Measurements from ENCODE around the gene KDM4B. TPM values are rescaled to one million over a fixed set of nuclear protein-coding genes. Genes with fewer than 3 reads are reported as not detected.

Gene KDM4B
- total and polyA plus RNA-seq, 7 donors, result 9.3 to 45.9 (median 29.5) TPM

DNA sequence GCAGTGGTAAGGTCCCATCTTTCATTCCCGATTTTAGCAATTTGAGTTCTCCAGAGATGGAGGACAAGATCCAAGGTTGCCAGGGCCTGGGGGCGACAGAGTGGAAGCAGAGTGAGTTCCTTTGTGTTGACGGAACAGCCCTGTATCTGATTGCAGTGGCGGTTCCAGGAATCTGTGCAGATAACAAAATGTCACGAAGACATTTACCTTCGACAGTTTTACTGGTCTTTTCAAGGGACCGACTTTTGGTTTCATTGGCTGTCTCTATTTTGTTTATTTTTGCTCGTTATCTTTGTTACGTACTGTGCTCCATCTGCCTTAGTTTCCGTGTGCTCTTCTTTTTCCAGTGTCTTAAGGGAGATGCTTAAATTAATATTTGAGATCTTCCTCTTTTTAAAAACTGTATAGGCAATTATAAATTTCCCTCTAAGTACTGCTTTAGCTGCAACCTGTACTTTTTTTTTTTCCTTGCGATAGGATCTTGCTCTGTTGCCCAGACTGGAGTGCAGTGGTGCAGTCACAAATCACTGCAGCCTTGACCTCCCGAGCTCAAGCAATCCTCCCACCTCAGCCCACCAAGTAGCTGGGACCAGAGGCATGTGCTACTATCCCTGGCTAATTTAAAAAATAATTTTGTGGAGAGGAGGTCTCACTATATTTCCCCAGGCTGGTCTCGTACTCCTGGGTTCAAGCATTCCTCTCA is 23.2 kb downstream of the KDM4B start:
- TF ChIP-seq CTCF (IDR thresholded peaks at IDR 0.05), result no peak
- Histone ChIP-seq H3K36me3 (ENCODE audit: insufficient read depth in 1 of 2, low read depth in 1 of 2) (peaks cover 0 to 15% of the 10 kb centered on the region in 2 donors), H3K27me3 (ENCODE audit: insufficient read depth in 3 of 3, low read length in 2 of 3) (no peaks in the 10 kb centered on the region), H3K4me1 (peaks cover 20% of the 10 kb centered on the region), H3K27ac (no peak overlapping the region), H3K4me3 (no peak overlapping the region), H3K9me3 (no peaks in the 10 kb centered on the region)
- 86 to 94% (median 88%) methylated on average over 13 of the region's 13 CpGs for WGBS, 3 donors
- DNase-seq, result no peak
- intact Hi-C loops (cut with DNase I), result no loop called here
- no peak for ATAC-seq

GRCh38 chr19:4993683-4994082 is 24.8 kb downstream of the KDM4B start:
- peaks cover 0 to 25% of the 10 kb centered on the region in 2 donors for H3K36me3 ChIP-seq (ENCODE audit: insufficient read depth in 1 of 2, low read depth in 1 of 2)
- DNase-seq, result no peak
- H3K4me1 ChIP-seq, result peaks cover 6% of the 10 kb centered on the region
- 87 to 90% (median 88%) methylated on average over 3 of the region's 3 CpGs for WGBS, 3 donors
- TF ChIP-seq CTCF (IDR thresholded peaks at IDR 0.05), result no peak
- H3K4me3 ChIP-seq, result no peak overlapping the region
- H3K27me3 ChIP-seq (ENCODE audit: insufficient read depth in 3 of 3, low read length in 2 of 3), result no peaks in the 10 kb centered on the region
- no peaks in the 10 kb centered on the region for H3K9me3 ChIP-seq
- intact Hi-C loops (cut with DNase I), result no loop called here
- H3K27ac ChIP-seq, result no peak overlapping the region
- ATAC-seq, result no peak

GRCh38 chr19:4996701-4997100 is 27.8 kb downstream of the KDM4B start:
- Histone ChIP-seq H3K4me3 (no peak overlapping the region), H3K27ac (no peak overlapping the region), H3K27me3 (ENCODE audit: insufficient read depth in 3 of 3, low read length in 2 of 3) (no peaks in the 10 kb centered on the region), H3K36me3 (ENCODE audit: insufficient read depth in 1 of 2, low read depth in 1 of 2) (peaks cover 0 to 25% of the 10 kb centered on the region in 2 donors), H3K9me3 (no peaks in the 10 kb centered on the region), H3K4me1 (no peaks in the 10 kb centered on the region)
- DNase-seq (no peak), ATAC-seq (no peak)
- intact Hi-C loops (cut with DNase I), result loop anchor here in 1 of 2 donors (5.0 kb wide), 1 partner anchor 36 kb away; no protein-coding TSS in a partner anchor
- 70 to 86% (median 75%) methylated on average over 5 of the region's 5 CpGs for WGBS, 3 donors
- TF ChIP-seq CTCF (IDR thresholded peaks at IDR 0.05), result no peak

GRCh38 chr19:4997297-4997696 is 28.4 kb downstream of the KDM4B start:
- H3K36me3 ChIP-seq (ENCODE audit: insufficient read depth in 1 of 2, low read depth in 1 of 2), result peaks cover 0 to 25% of the 10 kb centered on the region in 2 donors
- DNase-seq, result no peak
- no peak overlapping the region for H3K4me3 ChIP-seq
- H3K4me1 ChIP-seq, result peaks cover 6% of the 10 kb centered on the region
- TF ChIP-seq CTCF (IDR thresholded peaks at IDR 0.05), result no peak
- 90 to 95% (median 92%) methylated on average over 12 of the region's 12 CpGs for WGBS, 3 donors
- ATAC-seq, result no peak
- no peaks in the 10 kb centered on the region for H3K27me3 ChIP-seq (ENCODE audit: insufficient read depth in 3 of 3, low read length in 2 of 3)
- no peak overlapping the region for H3K27ac ChIP-seq
- no peaks in the 10 kb centered on the region for H3K9me3 ChIP-seq
- intact Hi-C loops (cut with DNase I), result loop anchor here in 1 of 2 donors (5.0 kb wide), 1 partner anchor 35 kb away; no protein-coding TSS in a partner anchor

Data from psoas muscle (tissue), 8 donors.